SW 1271 (cell line): ENCODE data around the gene TMEM221.

ENCODE experiments used
- DNase-seq, 2 experiments: peaks; one replicate each; lab custom pipeline; 2025; lab: John Stamatoyannopoulos, UW

TMEM221 gene

DNA sequence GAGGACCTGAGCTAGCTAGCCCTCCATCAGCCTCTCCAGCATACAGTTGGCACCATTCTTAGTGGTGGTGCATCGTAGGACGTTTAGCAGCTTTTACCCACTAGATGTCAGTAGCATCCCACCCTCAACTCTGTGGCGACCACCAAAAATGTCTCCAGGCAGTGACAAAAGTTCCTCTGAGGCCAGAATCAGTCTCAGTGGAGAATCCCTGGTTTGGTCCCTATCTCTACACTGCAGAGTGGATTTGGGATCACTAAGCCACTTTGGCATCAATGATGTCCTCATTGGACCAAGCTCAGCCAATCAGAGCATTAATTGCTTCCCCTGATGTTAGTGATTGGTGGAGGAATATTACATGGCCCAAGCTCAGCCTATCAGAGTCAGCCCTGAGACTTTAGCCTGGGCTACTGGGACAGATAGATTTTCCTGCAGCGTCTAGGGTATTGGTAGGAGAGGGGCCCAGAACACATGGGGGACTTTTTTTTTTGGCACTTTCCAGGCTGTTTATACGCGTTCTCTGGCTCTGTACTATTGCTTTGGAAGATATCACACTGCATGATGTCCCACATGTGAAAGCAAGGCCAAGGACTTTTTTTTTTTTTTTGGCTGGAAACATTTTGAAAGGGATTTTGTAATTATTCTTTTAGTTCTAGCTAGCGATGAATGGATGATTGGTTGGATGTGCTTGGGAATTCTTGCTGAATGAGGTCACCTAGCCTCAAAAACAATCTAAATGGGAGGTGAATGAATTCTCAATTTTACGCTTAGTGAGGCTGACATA is 7.0 kb downstream of the TMEM221 start:
- DNase-seq: peak in 1 of 2 experiments; percentile 25

DNA sequence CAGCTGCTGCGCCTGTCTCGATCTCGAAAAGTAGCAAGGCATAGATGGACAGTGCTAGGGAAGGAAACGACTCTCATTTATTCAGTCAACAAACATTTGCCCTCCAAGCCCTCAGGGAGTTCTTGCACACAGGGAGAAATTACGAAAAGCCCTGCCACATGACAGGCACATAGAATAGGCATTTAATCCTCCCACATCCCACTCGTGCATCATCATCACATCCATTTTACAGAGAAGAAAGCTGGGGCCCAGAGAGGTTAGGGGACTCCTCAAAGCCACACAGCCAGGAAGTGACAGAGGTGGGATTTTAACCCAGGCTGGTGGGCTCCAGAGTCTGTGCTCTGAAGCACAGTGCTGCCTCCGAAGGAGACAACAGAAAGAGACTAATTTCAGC is 11.6 kb downstream of the TMEM221 start:
- DNase-seq: no peak

DNA sequence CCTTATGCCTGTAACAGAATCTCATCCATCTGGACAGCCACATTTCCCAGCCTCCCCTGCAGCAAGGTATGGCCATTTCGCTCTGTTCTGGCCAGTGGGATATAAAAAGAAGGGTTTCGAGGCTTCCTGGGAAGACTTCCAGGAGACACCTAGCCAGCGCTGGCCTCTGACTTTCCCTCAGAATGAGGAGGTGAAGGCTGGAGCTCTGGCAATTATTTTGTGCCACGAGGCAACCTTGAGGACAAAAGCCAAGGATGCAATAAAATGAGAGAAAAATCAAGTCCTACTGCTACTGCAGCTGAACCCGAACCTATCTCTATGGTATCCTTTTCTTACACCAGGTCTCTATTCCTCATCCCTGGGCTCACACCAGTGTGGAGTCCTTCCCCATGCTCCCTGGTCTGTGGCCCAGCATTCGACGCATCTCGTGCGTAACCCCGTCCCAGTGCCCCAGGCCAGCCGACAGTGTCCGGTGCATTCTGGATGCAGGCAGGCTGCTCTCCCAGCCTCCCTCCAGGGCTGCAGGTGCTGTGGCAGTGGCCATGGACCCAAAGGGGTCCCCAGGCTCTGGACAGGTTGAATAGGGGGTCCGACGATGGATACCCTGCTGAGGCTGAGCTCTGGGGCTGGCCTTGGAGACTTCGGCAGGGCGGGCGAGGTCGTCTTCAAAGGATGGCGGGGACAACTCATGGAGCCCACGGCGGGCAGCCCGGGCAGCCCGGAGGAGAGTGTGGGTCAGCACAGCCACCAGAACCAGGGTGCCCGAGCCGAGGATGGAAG is 12.2 kb downstream of the TMEM221 start:
- DNase-seq: no peak

DNA sequence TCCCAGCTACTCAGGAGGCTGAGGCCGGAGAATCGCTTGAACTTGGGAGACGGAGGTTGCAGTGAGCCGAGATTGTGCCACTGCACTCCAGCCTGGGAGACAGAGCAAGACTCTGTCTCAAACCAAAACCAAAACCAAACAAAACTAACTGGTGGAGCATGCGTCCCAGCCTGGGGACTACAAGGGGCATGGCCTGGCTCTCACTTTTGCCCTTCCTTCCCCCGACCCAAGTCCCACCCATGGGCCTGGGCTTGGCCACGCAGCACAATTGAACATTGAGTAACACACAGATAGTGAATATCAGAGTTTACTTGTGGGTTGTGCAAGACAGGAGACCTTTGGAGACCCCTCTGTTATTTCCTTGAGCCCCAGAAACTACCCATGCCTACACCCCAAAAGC is 13.2 kb downstream of the TMEM221 start:
- no peak for DNase-seq

DNA sequence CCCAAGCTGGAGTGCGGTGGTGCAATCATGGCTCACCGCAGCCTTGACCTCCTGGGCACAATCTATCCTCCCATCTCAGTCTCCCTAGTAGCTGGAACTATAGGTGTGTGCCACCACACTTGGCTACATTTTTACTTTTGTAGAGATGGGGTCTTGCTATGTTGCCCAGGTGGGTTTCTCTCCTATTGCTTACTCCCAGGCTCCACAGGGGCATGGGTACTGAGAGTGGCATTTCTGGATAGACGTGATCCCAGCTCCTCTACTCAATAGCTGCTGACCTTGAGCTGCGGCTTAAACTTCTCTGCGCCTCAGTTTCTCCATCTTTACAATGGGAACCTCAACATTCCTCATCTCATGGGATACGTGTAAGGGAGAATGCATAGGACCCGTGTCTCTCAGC is 17.1 kb downstream of the TMEM221 start:
- no peak for DNase-seq

DNA sequence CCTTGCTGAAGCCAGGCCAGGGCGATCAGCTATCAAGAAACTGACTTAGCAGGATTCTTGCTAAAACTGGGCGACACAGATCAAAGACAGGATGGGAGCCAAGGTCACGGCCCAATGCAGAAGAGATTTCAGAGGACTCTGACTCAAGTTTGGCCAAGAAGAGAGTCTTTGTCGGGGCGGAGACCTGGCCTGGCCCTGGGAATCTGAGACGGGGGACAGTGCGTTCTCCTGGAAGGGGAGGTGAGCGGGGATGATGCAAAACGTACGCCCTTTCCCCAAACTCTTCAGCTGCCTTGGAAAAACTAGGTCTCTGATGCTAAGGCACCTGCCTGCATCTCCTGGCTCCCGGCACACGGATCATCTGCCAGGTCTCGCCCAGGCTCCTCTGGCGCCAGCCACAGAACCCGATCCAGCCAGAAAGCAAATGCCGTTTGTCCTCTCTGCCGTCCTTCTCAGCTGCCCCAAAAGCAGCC is 18.8 kb downstream of the TMEM221 start:
- DNase-seq: no peak

DNA sequence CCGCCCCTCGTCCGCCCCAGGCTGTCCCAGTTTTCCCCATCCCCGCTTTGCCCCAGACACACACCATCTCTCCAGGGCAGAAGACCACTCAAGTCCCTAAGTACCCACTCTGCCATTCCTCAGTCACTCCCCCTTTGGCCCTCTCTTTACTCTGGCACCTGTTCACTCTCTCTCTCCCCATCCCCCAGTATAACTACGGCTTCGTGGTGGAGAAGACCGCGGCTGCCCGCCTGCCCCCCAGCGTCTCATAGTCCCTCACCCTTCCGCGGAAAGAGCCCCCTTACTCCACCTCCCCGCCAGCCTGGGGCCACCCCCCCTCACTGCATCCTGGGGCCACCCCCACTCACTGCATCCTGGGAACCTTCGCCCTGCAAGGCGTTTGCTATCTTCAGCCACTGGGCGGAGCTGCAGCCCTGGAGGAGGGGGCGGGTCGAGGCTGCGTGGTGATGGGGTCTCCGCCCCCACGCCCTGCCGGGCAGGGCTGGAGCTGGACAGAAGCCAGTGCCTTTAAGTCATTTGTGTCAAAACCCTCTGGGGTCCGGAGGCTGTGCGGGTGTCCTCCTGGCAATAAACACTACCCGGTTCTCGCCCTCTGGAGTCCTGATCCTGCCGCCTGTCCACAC is 23.6 kb downstream of the TMEM221 start:
- DNase-seq: peak in 1 of 2 experiments; percentile 38

DNA sequence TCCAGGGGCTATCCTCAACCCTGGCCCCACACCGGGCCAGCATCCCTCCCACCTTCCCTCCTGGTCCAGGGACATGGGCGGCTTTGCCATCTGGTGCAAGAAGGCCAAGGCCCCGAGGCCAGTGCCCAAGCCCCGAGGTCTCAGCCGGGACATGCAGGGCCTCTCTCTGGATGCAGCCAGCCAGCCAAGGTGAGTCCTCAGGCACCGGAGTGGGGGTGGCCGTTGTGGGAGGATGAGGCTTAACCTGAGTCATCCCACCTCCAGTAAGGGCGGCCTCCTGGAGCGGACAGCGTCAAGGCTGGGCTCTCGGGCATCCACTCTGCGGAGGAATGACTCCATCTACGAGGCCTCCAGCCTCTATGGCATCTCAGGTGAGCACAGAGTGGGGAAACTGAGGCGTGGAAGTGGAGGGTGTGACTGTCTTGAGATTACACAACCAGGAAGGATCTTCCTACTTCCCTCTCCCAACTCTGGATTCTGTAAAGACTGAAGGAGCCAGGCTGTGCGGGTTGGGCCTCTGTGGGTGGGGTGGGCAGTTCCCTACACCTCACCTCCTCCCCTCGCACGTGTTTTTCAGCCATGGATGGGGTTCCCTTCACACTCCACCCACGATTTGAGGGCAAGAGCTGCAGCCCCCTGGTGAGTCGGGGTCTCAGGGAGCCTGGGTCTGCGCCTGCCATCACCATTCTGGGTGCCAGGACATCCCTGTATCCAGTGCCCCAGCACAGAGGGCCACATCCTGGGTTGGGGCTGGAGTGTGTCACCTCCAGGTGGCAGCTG is 24.8 kb downstream of the TMEM221 start:
- DNase-seq: no peak

DNA sequence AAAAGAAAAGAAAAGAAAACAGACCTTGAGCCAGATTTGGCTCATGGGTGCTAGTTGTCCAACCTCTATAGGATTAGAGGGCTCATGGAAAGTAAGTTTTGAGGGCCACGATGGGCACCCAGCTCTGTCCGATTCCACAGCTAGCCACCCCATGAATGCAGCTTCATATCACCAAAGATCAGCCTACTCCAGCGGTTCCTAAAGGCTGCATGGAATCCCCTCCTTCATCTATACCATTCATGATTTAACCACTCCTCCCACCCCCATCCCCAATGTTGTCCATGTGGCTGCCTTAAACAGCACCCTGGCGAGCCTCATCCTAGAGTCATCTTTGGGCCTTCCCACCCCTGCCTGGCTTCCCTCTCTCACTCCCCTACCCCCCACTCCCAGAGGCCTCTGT is 26.5 kb downstream of the TMEM221 start:
- DNase-seq: no peak

DNA sequence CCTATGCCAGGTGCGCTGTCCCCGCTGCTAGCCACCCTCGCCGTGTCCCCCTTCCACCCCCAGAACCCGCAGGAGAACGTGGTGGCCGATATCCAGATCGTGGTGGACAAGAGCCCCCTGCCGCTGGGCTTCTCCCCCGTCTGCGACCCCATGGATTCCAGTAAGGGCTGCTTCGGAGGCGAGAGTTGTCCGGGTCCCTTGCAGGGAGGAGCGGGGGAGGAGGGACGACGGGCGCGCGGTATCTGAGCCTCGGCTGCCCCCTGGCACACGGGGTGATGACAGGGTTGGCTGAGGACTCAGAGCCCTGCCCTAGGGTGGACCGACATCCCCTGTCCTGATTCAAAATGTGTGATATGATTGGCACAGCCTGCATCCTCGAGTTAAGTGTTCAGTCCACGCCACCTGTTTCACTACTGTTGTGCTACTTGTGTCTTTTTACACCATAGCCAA is 28.0 kb downstream of the TMEM221 start:
- peak in 1 of 2 experiments; percentile 61 for DNase-seq

DNA sequence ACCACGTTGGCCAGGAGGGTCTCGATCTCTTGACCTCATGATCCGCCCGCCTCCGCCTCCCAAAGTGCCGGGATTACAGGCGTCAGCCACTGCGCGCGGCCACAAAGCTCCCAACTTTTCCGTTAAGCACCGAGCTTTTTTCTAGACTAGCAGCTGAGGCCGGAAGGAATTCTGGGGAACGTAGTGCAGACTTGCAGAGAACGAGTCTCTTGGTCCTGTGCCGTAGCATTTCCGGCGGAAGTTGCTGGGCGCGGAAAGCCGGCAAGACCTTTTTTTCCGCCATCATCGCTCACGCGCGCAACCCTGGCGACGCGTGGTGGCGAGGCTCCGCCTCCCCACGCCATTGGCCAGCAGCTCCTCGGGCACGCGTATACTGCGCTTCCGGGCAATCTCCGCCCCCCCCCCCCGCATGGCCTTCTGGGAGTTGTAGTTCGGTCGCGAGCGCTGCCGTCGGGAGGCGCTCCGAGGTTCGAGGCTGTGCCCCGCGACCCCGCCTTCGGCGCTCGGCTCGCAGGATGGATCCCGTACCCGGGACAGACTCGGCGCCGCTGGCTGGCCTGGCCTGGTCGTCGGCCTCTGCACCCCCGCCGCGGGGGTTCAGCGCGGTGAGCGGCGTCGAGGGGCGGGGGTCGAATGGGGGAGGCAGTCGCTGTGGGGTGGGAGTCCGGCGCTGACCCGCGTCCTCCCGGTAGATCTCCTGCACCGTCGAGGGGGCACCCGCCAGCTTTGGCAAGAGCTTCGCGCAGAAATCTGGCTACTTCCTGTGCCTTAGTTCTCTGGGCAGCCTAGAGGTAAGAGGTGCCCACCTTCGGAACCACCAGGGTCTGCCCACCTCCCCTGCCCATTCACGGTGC is 28.6 kb downstream of the TMEM221 start, which contains the start of gene MVB12A:
Gene MVB12A (plus strand): TSS at position 427 of the 854 bp plus-strand sequence. CDS start 89 bp downstream, at position 516.
- DNase-seq: peak; percentile 97 to 99

DNA sequence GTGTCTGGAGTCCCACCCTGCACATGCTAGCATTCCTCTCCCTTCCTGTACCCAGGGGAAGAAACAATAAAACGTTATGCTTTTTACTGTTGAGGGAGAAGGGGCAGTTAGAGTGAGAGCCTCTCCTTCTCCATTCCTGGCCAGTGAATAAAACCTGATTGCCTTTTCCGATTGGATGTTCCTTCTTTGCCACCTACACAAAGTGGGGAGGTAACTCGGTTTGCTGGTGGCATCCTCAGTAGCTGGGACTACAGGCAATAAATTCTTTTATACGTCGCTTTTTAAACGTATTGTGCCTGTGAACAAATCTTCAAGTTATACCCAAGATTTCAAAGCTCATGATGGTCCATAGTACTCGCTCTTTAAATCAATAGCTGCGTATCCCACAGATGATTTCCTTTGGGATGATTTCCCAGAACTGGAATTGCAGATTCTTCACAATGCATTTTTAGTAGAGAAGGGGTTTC is 29.3 kb downstream of the TMEM221 start:
- DNase-seq: no peak

DNA sequence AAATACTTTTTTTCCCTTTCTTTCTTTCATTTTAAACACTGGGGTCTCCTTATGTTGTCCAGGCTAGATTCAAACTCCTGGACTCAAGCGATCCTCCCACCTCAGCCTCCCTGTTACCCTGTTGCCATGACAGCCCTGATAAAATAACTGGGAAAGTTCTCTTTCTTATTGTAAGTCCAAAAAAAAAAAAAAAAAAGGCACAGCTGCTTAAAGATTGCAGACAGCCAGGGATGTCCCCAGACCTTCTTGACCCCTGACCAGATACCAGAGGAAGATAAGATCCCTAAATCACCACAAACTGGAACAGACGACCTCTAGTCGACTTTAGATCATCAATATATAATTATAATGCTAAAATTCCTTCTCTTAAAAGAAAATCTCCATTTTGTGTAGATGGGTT is 29.8 kb downstream of the TMEM221 start:
- no peak for DNase-seq

DNA sequence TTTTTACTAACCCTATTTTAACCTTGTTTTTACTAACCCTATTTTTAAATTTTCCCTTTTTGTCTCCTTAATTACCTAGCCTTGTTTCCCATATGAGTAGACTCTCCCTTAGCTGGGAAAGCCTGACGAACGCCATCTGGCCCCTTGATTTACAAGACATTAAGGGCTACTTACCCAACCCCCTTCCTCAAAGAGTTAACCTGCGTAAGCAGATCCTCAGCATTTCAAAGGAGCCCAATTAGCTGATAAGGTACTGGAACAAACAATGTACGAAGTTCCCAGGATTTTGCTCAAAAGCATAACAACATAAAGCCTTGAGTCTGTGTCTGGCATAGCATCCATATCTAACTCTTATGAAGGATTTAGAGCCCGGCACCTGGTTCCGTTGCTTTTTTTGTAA is 33.3 kb downstream of the TMEM221 start:
- DNase-seq: no peak

DNA sequence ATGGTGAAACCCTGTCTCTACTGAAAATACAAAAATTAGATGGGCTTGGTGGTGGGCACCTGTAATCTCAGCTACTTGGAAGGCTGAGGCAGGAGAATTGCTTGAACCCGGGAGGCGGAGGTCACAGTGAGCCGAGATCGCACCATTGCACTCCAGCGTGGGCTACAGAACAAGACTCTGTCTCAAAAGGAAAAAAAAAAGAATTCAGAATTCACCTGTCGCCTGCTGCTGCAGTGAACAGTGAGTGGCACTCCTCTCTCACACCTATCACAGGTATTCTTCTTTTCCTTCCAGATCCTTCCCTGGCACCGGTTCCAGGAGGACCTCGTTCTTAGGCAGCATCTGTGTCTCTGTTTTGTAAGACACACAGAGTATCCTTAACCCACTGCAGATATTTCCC is 34.4 kb downstream of the TMEM221 start:
- DNase-seq: no peak

DNA sequence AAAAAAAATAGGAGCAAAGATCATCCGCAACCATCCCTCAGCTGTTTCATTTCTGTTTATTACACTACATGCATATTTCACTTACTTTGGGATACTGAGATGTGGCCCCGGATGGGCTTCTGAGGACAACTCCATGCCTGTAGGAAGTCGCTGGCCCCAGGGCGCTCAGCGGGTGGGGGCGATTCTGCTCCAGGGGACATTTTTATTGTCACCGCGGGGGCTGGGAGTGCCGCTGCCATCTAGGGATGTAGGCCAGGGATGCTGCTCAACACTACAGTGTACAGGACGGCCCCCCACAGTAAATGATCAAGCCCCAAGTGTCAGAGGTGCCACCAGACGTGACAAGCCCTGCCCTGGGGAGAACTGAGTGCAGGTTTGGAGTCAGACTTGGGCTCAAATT is 36.7 kb downstream of the TMEM221 start:
- DNase-seq: no peak

DNA sequence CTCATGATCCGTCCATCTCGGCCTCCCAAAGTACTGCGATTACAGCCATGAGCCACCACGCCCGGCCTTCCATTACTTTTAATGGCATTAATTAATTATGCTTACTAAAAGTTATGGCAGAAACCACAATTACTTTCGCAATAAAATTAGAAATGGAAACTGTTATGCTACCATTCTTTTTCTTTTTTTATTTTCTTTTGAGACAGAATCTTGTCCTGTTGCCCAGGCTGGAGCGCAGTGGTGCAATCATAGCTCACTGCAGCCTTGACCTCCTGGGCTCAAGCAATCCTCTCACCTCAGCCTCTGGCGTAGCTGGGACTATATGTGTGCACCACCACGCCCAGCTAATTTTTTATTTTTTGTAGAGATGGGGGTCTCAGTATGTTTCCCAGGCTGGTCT is 38.5 kb downstream of the TMEM221 start:
- no peak for DNase-seq

DNA sequence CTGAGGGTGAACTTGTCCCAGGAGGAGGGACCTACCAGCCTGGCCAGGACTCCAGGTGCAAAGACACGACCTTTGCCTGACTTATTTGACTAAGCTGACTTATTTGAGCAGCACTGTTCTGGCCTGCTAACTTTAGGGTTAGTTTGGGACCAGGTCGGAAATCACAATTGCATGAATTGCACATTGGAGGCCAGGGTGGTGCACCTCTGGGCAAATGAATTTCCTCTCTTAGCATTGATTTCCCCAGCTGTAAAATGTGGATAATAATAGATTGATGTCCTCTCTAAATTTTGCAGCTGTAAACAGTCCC is 41.6 kb downstream of the TMEM221 start:
- no peak for DNase-seq

DNA sequence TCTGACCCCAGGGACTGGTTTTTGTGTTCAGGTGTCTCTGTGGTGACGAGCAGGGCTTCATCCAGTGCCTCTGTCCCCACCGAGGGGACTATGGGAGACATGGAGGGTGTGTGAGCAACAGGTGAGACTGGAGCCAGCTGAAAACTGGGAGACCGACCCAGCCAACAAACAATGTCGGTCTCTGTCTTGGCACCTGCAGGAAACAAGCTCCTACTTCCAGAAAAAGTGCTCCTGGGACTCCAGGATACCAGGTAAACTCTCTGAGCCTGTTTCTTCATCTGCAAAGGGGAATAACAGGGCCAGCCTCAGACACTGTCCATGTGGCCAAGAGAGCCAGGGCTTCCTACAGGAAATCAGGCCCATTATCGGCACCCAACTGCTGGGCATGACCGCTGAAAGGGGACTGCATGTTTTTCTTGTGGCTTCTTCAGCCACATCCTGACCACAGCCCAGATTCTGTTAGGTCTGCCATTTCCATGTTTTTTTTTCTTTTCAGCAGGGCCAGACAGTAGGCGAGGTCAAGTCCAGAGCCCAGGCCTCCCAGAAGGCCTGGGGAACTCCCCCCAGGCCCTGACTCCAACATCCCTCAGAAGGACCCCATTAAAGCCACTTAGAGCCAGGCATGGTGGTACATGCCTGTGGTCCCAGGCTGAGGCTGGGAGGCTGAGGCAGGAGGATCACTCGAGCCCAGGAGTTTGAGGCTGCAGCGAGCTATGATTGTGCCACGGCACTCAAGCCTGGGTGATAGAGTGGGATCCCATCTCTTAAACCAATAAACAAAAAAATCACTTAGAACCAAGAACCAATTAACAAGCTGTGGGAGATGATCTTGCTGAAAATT is 42.2 kb downstream of the TMEM221 start:
- DNase-seq: no peak
